HG03442 (cell line): ENCODE data around the gene SLC39A12.
"Not testable (repeated sequence)": the region's sequence is repeated elsewhere in the genome, so short reads cannot be mapped to it uniquely, and the experiment has no call there.

Source experiments
- ATAC-seq: cut with Tn5 transposase; IDR thresholded peaks from one replicate; pipeline ENCODE4 v1.9.1; 2021; ENCODE audit warnings: mild to moderate bottlenecking, moderate library complexity; ENCODE audit not compliant: unreplicated experiment

SLC39A12 gene

GRCh38 chr10:17951868-17952371, at the start of gene SLC39A12:
TSS of gene SLC39A12 (plus strand) at chr10:17951918. CDS start at chr10:17953277, 1,359 bp downstream.
- no peak for ATAC-seq

GRCh38 chr10:17904564-17904963, 47.2 kb upstream of the SLC39A12 start:
- ATAC-seq: no peak

GRCh38 chr10:17905491-17905890, 46.2 kb upstream of the SLC39A12 start:
- no peak for ATAC-seq

- no peak for ATAC-seq
Measured at GRCh38 chr10:17906002-17906401, 45.7 kb upstream of the SLC39A12 start.

GRCh38 chr10:17907641-17908040, 44.1 kb upstream of the SLC39A12 start:
- no peak for ATAC-seq

- peak; percentile 63 for ATAC-seq
Measured at GRCh38 chr10:17910125-17910789, 41.5 kb upstream of the SLC39A12 start.

GRCh38 chr10:17912754-17913153, 39.0 kb upstream of the SLC39A12 start:
- no peak for ATAC-seq

- no peak for ATAC-seq
Measured at GRCh38 chr10:17913604-17914003, 38.1 kb upstream of the SLC39A12 start.

GRCh38 chr10:17914169-17915045, 37.3 kb upstream of the SLC39A12 start:
- ATAC-seq: no peak

- no peak for ATAC-seq
Measured at GRCh38 chr10:17915181-17915580, 36.5 kb upstream of the SLC39A12 start.

GRCh38 chr10:17918187-17918903, 33.4 kb upstream of the SLC39A12 start:
- ATAC-seq: no peak

- no peak for ATAC-seq
Measured at GRCh38 chr10:17921378-17921777, 30.3 kb upstream of the SLC39A12 start.

GRCh38 chr10:17923728-17924127, 28.0 kb upstream of the SLC39A12 start:
- ATAC-seq: no peak

GRCh38 chr10:17943033-17943745, 8.5 kb upstream of the SLC39A12 start:
- ATAC-seq: no peak

- ATAC-seq: not testable (repeated sequence)
Measured at GRCh38 chr10:17950269-17950668, 1.4 kb upstream of the SLC39A12 start.

GRCh38 chr10:17950726-17951125, 992 bp upstream of the SLC39A12 start:
- ATAC-seq: no peak

- not testable (repeated sequence) for ATAC-seq
Measured at GRCh38 chr10:17954372-17954771, 2.7 kb downstream of the SLC39A12 start.

- no peak for ATAC-seq
Measured at GRCh38 chr10:17954861-17955260, 3.1 kb downstream of the SLC39A12 start.

- no peak for ATAC-seq
Measured at GRCh38 chr10:17958049-17958448, 6.3 kb downstream of the SLC39A12 start.

- ATAC-seq: no peak
Measured at GRCh38 chr10:17959870-17960269, 8.2 kb downstream of the SLC39A12 start.
